Naive thymus-derived CD4-positive, alpha-beta T cell (primary cell): ENCODE measurements around the gene STK40. TPM values are rescaled to one million over a fixed set of nuclear protein-coding genes. Genes with fewer than 3 reads are reported as not detected.

ENCODE experiments used
- ATAC-seq: fragments of 150-1000 bp; cut with Tn5 transposase; 2 replicates; pipeline ENCODE4 v1.10.0; 2021; ENCODE audit warnings: mild to moderate bottlenecking, moderate library complexity
- CTCF ChIA-PET: fragments of 350-600 bp; sonication (Branson Sonifier 250); formaldehyde crosslinking; loops from one replicate; lab custom pipeline; 2021; ENCODE audit warnings: antibody characterized with exemption; lab: Charles Lee
- POLR2A ChIA-PET: fragments of 350-600 bp; sonication (Branson Sonifier 250); formaldehyde crosslinking; loops from one replicate; lab custom pipeline; 2021; ENCODE audit warnings: antibody characterized with exemption, inconsistent platforms; lab: Charles Lee
- DNase-seq, 9 donors: peaks; one replicate each; pipeline versions ENCODE4 v3.0.0 to v3.0.0-alpha.2; 2020 to 2022; ENCODE audit warnings: mixed read lengths in 1 of 9
- H3K27ac ChIP-seq: one replicate; pipeline ENCODE4 v1.7.0; 2013; ENCODE audit warnings: mild to moderate bottlenecking, low read depth, low read length, moderate library complexity
- H3K27me3 ChIP-seq, 2 donors: one replicate each; pipeline ENCODE4 v1.7.0; 2013; ENCODE audit warnings: low read length in 2 of 2, mild to moderate bottlenecking in 2 of 2, moderate library complexity in 2 of 2; ENCODE audit not compliant: control insufficient read depth in 2 of 2, insufficient read depth in 2 of 2
- H3K36me3 ChIP-seq, 3 experiments: 1 replicate in 2 of 3; 2 replicates in 1 of 3; pipeline ENCODE4 v1.7.0; 2013; ENCODE audit warnings: low read length in 3 of 3, mild to moderate bottlenecking in 3 of 3, moderate library complexity in 1 of 3; ENCODE audit not compliant: insufficient read depth in 3 of 3, control insufficient read depth in 2 of 3
- H3K4me1 ChIP-seq, 2 donors: one replicate each; pipeline ENCODE4 v1.7.0; 2013; ENCODE audit warnings: low read length in 2 of 2, mild to moderate bottlenecking in 2 of 2, moderate library complexity in 1 of 2; ENCODE audit not compliant: control insufficient read depth in 2 of 2, insufficient read depth in 2 of 2
- H3K4me3 ChIP-seq: 2 replicates; pipeline ENCODE4 v1.7.0; 2013; ENCODE audit warnings: mild to moderate bottlenecking, low read length
- H3K9me3 ChIP-seq, 3 experiments: 1 replicate in 2 of 3; 2 replicates in 1 of 3; pipeline ENCODE4 v1.7.0; 2013; ENCODE audit warnings: low read length in 3 of 3; ENCODE audit not compliant: control insufficient read depth in 2 of 3
- H3K27ac Mint-ChIP-seq, 9 donors: one replicate each; pipeline ENCODE4 v1.8.0; 2020 to 2022; ENCODE audit warnings: mixed read lengths in 9 of 9, mild to moderate bottlenecking in 8 of 9, moderate library complexity in 5 of 9, inconsistent platforms in 2 of 9
- H3K27me3 Mint-ChIP-seq, 5 donors: one replicate each; pipeline ENCODE4 v1.8.0; 2021 to 2022; ENCODE audit warnings: mixed read lengths in 5 of 5, mild to moderate bottlenecking in 1 of 5
- H3K36me3 Mint-ChIP-seq, 5 donors: one replicate each; pipeline ENCODE4 v1.8.0; 2020 to 2022; ENCODE audit warnings: mixed read lengths in 5 of 5, mild to moderate bottlenecking in 3 of 5, inconsistent platforms in 1 of 5
- H3K4me1 Mint-ChIP-seq, 7 donors: one replicate each; pipeline ENCODE4 v1.8.0; 2020 to 2022; ENCODE audit warnings: mixed read lengths in 7 of 7, mild to moderate bottlenecking in 3 of 7, inconsistent platforms in 1 of 7
- H3K4me3 Mint-ChIP-seq, 10 donors: one replicate each; pipeline ENCODE4 v1.8.0; 2020 to 2022; ENCODE audit warnings: mild to moderate bottlenecking in 10 of 10, mixed read lengths in 10 of 10, moderate library complexity in 6 of 10, inconsistent platforms in 2 of 10
- H3K9me3 Mint-ChIP-seq, 11 donors: one replicate each; pipeline ENCODE4 v1.8.0; 2020 to 2022; ENCODE audit warnings: mixed read lengths in 11 of 11, mild to moderate bottlenecking in 4 of 11, inconsistent platforms in 1 of 11, moderate library complexity in 1 of 11
- intact Hi-C, 2 donors: fragments of 100-400 bp; cut with micrococcal nuclease; formaldehyde crosslinking; loops; one replicate each; pipeline ENCODE4 v1.15.1; 2023
- polyA plus RNA-seq, 2 donors: library from polyadenylated mRNA; unstranded; fragments of 300-500 nt; fragmentation: Illumina TruSeq; gene quantifications; one replicate each; pipeline ENCODE4 v1.2.3, GENCODE V29; 2021
- total RNA-seq, 6 experiments: library from RNA in 5 of 6; stranded (reverse) in 5 of 6; gene quantifications; 1 replicate in 5 of 6; 2 replicates in 1 of 6; pipeline ENCODE4 v1.2.3 and lab custom pipeline; 2021 to 2026

The STK40 gene
- total and polyA plus RNA-seq, 7 experiments from 2014 or later = 27.6 to 56.8 (median 46.8) TPM

DNA sequence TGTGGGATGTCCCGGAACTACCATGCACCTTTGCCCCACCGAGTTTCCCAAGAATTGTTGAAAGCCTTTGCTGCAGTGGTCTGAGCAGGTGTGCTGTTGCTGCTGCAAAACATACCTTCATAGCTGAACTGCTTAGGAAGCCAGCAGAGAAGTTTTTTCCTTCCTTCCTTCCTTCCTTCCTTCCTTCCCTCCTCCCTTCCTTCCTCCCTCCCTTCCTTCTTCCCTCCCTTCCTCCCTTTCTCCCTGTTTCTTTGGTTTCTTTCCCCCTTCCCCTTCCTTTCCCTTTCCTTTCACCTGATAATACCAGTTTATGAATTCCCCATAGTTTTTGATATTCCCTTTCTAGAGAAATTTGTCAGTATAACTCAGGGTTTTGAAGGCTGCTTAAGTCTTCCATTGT lies 90.3 kb downstream of the STK40 start:
- no peaks in the 10 kb centered on the region for H3K27me3 ChIP-seq
- peak overlapping the region in 5 of 9 donors; percentile 6 to 73 (median 43) for H3K27ac Mint-ChIP-seq
- no peaks in the 10 kb centered on the region for H3K4me1 ChIP-seq
- H3K4me3 ChIP-seq = no peak overlapping the region
- H3K27me3 Mint-ChIP-seq = no peaks in the 10 kb centered on the region
- H3K4me3 Mint-ChIP-seq = no peak overlapping the region
- ChIA-PET POLR2A (interaction anchor here (0.6 kb wide), 1 partner anchor 355 kb away, joined by 5 read pairs; no protein-coding TSS in a partner anchor), CTCF (interaction anchor here (1.3 kb wide), 1 partner anchor 10 kb away, joined by 6 read pairs; no protein-coding TSS in a partner anchor)
- H3K9me3 Mint-ChIP-seq = peaks cover 0 to 2% (median 0%) of the 10 kb centered on the region in 11 donors
- H3K36me3 ChIP-seq = peaks cover 21 to 88% (median 22%) of the 10 kb centered on the region in 3 experiments
- intact Hi-C loops = no loop called here
- no peak for ATAC-seq
- DNase-seq = no peak
- peaks cover 0 to 8% (median 4%) of the 10 kb centered on the region in 7 donors for H3K4me1 Mint-ChIP-seq
- no peak overlapping the region for H3K27ac ChIP-seq
- no peaks in the 10 kb centered on the region for H3K9me3 ChIP-seq
- peaks cover 4 to 45% (median 21%) of the 10 kb centered on the region in 5 donors for H3K36me3 Mint-ChIP-seq

Other genes starting within 250 kb of the STK40 start
- 10 to 100 TPM; 32.1 to 60.5 (median 47.2) TPM for gene TRAPPC3, start 236.4 kb downstream of the STK40 start, total RNA-seq
- gene TRAPPC3, start 236.4 kb downstream of the STK40 start, polyA plus RNA-seq = 100 to 1,000 TPM in 1 of 2 donors, 10 to 100 TPM in 1; 98.6 to 110 TPM
- 100 to 1,000 TPM; 156 to 257 (median 235) TPM for gene MAP7D1, start 229.8 kb downstream of the STK40 start, total RNA-seq
- gene MAP7D1, start 229.8 kb downstream of the STK40 start, polyA plus RNA-seq = 10 to 100 TPM; 15.2 to 55.0 TPM
- gene THRAP3, start 161.5 kb downstream of the STK40 start, total RNA-seq = 100 to 1,000 TPM in 3 of 5 experiments, 10 to 100 TPM in 2; 62.1 to 138 (median 122) TPM
- 100 to 1,000 TPM in 1 of 2 donors, 10 to 100 TPM in 1; 99.7 to 112 TPM for gene THRAP3, start 161.5 kb downstream of the STK40 start, polyA plus RNA-seq
- 10 to 100 TPM in 1 of 5 experiments, 1 to 10 TPM in 4; 2.7 to 21.7 (median 3.1) TPM for gene SH3D21, start 79.6 kb downstream of the STK40 start, total RNA-seq
- under 1 TPM; 0.17 to 0.37 TPM for gene SH3D21, start 79.6 kb downstream of the STK40 start, polyA plus RNA-seq
- 10 to 100 TPM in 1 of 5 experiments, 1 to 10 TPM in 4; 1.5 to 12.5 (median 2.2) TPM for gene EVA1B, start 62.3 kb downstream of the STK40 start, total RNA-seq
- under 1 TPM; 0.43 to 0.66 TPM for gene EVA1B, start 62.3 kb downstream of the STK40 start, polyA plus RNA-seq
- 10 to 100 TPM; 21.9 to 49.7 (median 35.7) TPM for gene LSM10, start 12.0 kb upstream of the STK40 start, total RNA-seq
- 100 to 1,000 TPM; 106 to 144 TPM for gene LSM10, start 12.0 kb upstream of the STK40 start, polyA plus RNA-seq
- gene OSCP1, start 64.5 kb upstream of the STK40 start, total RNA-seq = 1 to 10 TPM in 2 of 5 experiments, under 1 TPM in 3; 0.65 to 2.0 (median 0.93) TPM
- gene OSCP1, start 64.5 kb upstream of the STK40 start, polyA plus RNA-seq = 1 to 10 TPM; 1.3 to 1.4 TPM
- 10 to 100 TPM; 30.2 to 84.0 (median 36.3) TPM for gene MRPS15, start 78.5 kb upstream of the STK40 start, total RNA-seq
- gene MRPS15, start 78.5 kb upstream of the STK40 start, polyA plus RNA-seq = 10 to 100 TPM; 86.2 to 86.5 TPM
- gene CSF3R, start 97.0 kb upstream of the STK40 start, total RNA-seq = 100 to 1,000 TPM in 1 of 5 experiments, 10 to 100 TPM in 1, 1 to 10 TPM in 2, under 1 TPM in 1; 0.80 to 182 (median 1.3) TPM
- gene CSF3R, start 97.0 kb upstream of the STK40 start, polyA plus RNA-seq = under 1 TPM; 0.14 to 0.21 TPM